ENCODE measurements around the gene ISM1.

Gene ISM1

GRCh38 chr20:13259921-13260320 lies 38.8 kb downstream of the ISM1 start:
- TF ChIP-seq CTCF (IDR thresholded peaks at IDR 0.05; ENCODE audit: low read depth, low read length) = no peak
- no peak overlapping the region for H3K4me3 ChIP-seq (ENCODE audit: low read depth, low read length)

- no peak overlapping the region for H3K4me3 ChIP-seq (ENCODE audit: low read depth, low read length)
- no peak for TF ChIP-seq CTCF (IDR thresholded peaks at IDR 0.05; ENCODE audit: low read depth, low read length)
Observed at GRCh38 chr20:13260650-13261279, 39.7 kb downstream of the ISM1 start.

GRCh38 chr20:13261460-13262301 lies 40.6 kb downstream of the ISM1 start:
- peak; percentile 45 for TF ChIP-seq CTCF (IDR thresholded peaks at IDR 0.05; ENCODE audit: low read depth, low read length)
- no peak overlapping the region for H3K4me3 ChIP-seq (ENCODE audit: low read depth, low read length)

- TF ChIP-seq CTCF (IDR thresholded peaks at IDR 0.05; ENCODE audit: low read depth, low read length) = no peak
- H3K4me3 ChIP-seq (ENCODE audit: low read depth, low read length) = no peak overlapping the region
Observed at GRCh38 chr20:13262302-13262650, 41.2 kb downstream of the ISM1 start.

GRCh38 chr20:13262671-13263360 lies 41.7 kb downstream of the ISM1 start:
- no peak for TF ChIP-seq CTCF (IDR thresholded peaks at IDR 0.05; ENCODE audit: low read depth, low read length)
- H3K4me3 ChIP-seq (ENCODE audit: low read depth, low read length) = no peak overlapping the region

GRCh38 chr20:13263451-13263850 lies 42.4 kb downstream of the ISM1 start:
- H3K4me3 ChIP-seq (ENCODE audit: low read depth, low read length) = no peak overlapping the region
- TF ChIP-seq CTCF (IDR thresholded peaks at IDR 0.05; ENCODE audit: low read depth, low read length) = no peak

GRCh38 chr20:13264907-13265306 lies 43.8 kb downstream of the ISM1 start:
- no peak overlapping the region for H3K4me3 ChIP-seq (ENCODE audit: low read depth, low read length)
- no peak for TF ChIP-seq CTCF (IDR thresholded peaks at IDR 0.05; ENCODE audit: low read depth, low read length)

All from WI38 (cell line).